Measurements from ENCODE around the gene CNTF. TPM values are rescaled to one million over a fixed set of nuclear protein-coding genes. Genes with fewer than 3 reads are reported as not detected.
A peak's percentile ranks its signal among the peaks of the same experiment; 100 is the strongest.

The CNTF gene
- total RNA-seq, 1 donor from 2014 or later: 1.2 TPM

- Histone ChIP-seq H3K27ac (no peak overlapping the region), H3K4me3 (no peak overlapping the region), H3K36me3 (no peaks in the 10 kb centered on the region), H3K9me3 (no peaks in the 10 kb centered on the region), H3K27me3 (no peaks in the 10 kb centered on the region), H3K4me1 (no peaks in the 10 kb centered on the region)
- no peak for TF ChIP-seq CTCF (IDR thresholded peaks at IDR 0.05)
- ATAC-seq (no peak), DNase-seq (no peak)
- intact Hi-C loops (cut with DNase I): no loop called here
Measured at GRCh38 chr11:58647866-58648265, 25.4 kb downstream of the CNTF start.

- H3K36me3 ChIP-seq: no peaks in the 10 kb centered on the region
- H3K27ac ChIP-seq: no peak overlapping the region
- intact Hi-C loops (cut with DNase I): no loop called here
- DNase-seq (no peak), ATAC-seq (no peak)
- no peaks in the 10 kb centered on the region for H3K27me3 ChIP-seq
- no peaks in the 10 kb centered on the region for H3K4me1 ChIP-seq
- no peaks in the 10 kb centered on the region for H3K9me3 ChIP-seq
- no peak overlapping the region for H3K4me3 ChIP-seq
- no peak for TF ChIP-seq CTCF (IDR thresholded peaks at IDR 0.05)
Measured at GRCh38 chr11:58649623-58650022, 27.2 kb downstream of the CNTF start.

DNA sequence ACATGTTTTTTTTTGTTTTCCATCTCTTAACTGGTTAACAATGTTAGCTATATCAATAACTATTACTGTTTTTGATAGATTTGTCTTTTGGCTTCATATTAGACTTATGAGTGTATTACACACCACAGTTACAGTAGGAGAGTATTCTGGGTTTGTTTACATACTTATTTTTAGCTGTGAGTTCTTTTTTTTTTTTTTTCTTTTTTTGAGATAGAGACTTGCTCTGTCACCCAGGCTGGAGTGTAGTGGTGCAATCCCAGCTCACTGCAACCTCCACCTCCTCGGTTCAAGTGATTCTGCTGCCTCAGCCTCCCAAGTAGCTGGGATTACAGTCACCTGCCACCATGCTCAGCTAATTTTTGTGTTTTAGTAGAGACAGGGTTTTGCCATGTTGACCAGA is 28.0 kb downstream of the CNTF start:
- ATAC-seq (no peak), DNase-seq (no peak)
- Histone ChIP-seq H3K4me3 (no peak overlapping the region), H3K9me3 (no peaks in the 10 kb centered on the region), H3K27me3 (no peaks in the 10 kb centered on the region), H3K27ac (no peak overlapping the region), H3K36me3 (no peaks in the 10 kb centered on the region), H3K4me1 (no peaks in the 10 kb centered on the region)
- intact Hi-C loops (cut with DNase I): no loop called here
- TF ChIP-seq CTCF (IDR thresholded peaks at IDR 0.05): no peak

GRCh38 chr11:58652726-58653280 is 30.3 kb downstream of the CNTF start:
- Histone ChIP-seq H3K27me3 (no peaks in the 10 kb centered on the region), H3K27ac (no peak overlapping the region), H3K36me3 (no peaks in the 10 kb centered on the region), H3K9me3 (no peaks in the 10 kb centered on the region), H3K4me3 (no peak overlapping the region), H3K4me1 (no peaks in the 10 kb centered on the region)
- intact Hi-C loops (cut with DNase I): no loop called here
- ATAC-seq: no peak
- TF ChIP-seq CTCF (IDR thresholded peaks at IDR 0.05): no peak
- no peak for DNase-seq

DNA sequence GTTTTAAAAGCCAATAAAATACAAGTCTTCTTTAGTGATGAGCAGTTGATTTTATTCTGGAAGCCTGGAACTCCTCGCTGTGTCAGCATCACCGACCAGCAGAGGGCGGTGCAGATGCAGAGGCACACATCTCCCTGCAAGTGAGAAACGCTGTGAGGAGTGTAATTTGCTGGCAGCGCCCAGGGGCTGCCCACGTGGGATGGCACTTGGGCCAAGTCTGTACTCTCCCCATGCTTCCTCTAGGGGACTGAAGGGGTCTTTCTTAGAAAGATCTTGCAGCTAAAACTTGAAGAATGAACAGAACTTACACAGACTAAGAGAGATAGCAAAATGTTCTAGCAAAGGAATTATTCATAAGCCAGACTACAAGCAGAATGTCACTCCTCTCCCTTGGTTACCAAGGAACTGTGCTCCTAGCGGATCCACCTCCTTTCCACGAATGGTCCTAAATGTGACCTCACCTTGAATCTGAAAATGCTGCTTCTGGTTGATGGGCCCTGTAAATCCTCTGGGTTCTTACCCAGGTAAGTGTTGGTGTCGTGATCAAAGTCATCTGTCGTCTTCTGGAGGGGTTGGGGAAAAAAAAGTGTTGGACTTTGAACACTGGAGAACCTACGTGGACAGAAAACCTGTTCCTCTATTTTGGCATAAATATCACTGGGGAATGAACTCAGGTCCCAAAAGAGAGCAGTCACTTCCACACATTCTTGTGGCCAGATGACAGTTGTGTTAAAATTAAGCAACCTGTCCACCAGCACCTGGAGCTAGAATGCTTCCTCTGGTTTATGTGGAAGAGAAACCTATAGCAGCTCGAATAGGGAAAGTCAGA is 31.8 kb downstream of the CNTF start:
- intact Hi-C loops (cut with DNase I): no loop called here
- no peaks in the 10 kb centered on the region for H3K27me3 ChIP-seq
- DNase-seq (peak; percentile 89), ATAC-seq (peak; percentile 98)
- no peak overlapping the region for H3K27ac ChIP-seq
- H3K4me1 ChIP-seq: no peaks in the 10 kb centered on the region
- H3K4me3 ChIP-seq: no peak overlapping the region
- peak; percentile 93 for TF ChIP-seq CTCF (IDR thresholded peaks at IDR 0.05)
- H3K9me3 ChIP-seq: no peaks in the 10 kb centered on the region
- no peaks in the 10 kb centered on the region for H3K36me3 ChIP-seq

Data from upper lobe of right lung (tissue), 1 donor.